Caco-2 (cell line): Measurements from ENCODE around the gene KLF13. TPM values are rescaled to one million over a fixed set of nuclear protein-coding genes. Genes with fewer than 3 reads are reported as not detected.

Experiments
- BruUV-seq: library from RNA; stranded (reverse); fragments of 400-500 nt; replicated peaks from 2 replicates; lab custom pipeline; 2021; lab: Mats Ljungman, UMichigan
- CTCF ChIA-PET: fragments of 300-600 bp; sonication (Branson Sonifier 250); formaldehyde crosslinking; loops from one replicate; lab custom pipeline; 2022; ENCODE audit warnings: antibody characterized with exemption; lab: Charles Lee
- POLR2A ChIA-PET: fragments of 300-600 bp; sonication (Branson Sonifier 250); formaldehyde crosslinking; loops from one replicate; lab custom pipeline; 2022; ENCODE audit warnings: antibody characterized with exemption; lab: Charles Lee
- DNase-seq, 2 experiments: peaks; one replicate each; pipeline versions ENCODE4 v3.0.0 to v3.0.0-alpha.2; 2020 to 2022
- H3K27me3 ChIP-seq: replicated peaks from 2 replicates; pipeline ENCODE4 v1.6.0; 2011; ENCODE audit warnings: low read length; ENCODE audit not compliant: control insufficient read depth, insufficient read depth
- H3K36me3 ChIP-seq: 2 replicates; pipeline ENCODE4 v1.5.1; 2011; ENCODE audit warnings: low read length; ENCODE audit not compliant: control insufficient read depth, insufficient read depth
- H3K4me1 ChIP-seq: fragments of 250-450 bp; sonication (Bioruptor Pico); 2 replicates; pipeline ENCODE4 v1.5.1; 2020; ENCODE audit warnings: mild to moderate bottlenecking
- H3K4me3 ChIP-seq: 2 replicates; pipeline ENCODE4 v1.5.1; 2011; ENCODE audit warnings: low read depth, mild to moderate bottlenecking, control low read depth, low read length
- H3K9me3 ChIP-seq: fragments of 250-450 bp; sonication (Bioruptor Pico); 2 replicates; pipeline ENCODE4 v1.5.1; 2020; ENCODE audit warnings: mild to moderate bottlenecking, moderate library complexity
- H3K27ac Mint-ChIP-seq: one replicate; pipeline ENCODE4 v1.8.0; 2022; ENCODE audit warnings: mixed read lengths; ENCODE audit not compliant: unreplicated experiment
- H3K27me3 Mint-ChIP-seq: one replicate; pipeline ENCODE4 v1.8.0; 2022; ENCODE audit warnings: mixed read lengths; ENCODE audit not compliant: insufficient read depth, unreplicated experiment
- H3K36me3 Mint-ChIP-seq: one replicate; pipeline ENCODE4 v1.8.0; 2022; ENCODE audit warnings: mild to moderate bottlenecking, mixed read lengths; ENCODE audit not compliant: insufficient read depth, unreplicated experiment
- H3K4me1 Mint-ChIP-seq: one replicate; pipeline ENCODE4 v1.8.0; 2022; ENCODE audit warnings: low read depth, mixed read lengths; ENCODE audit not compliant: unreplicated experiment
- H3K4me3 Mint-ChIP-seq: one replicate; pipeline ENCODE4 v1.8.0; 2022; ENCODE audit warnings: mild to moderate bottlenecking, moderate library complexity, mixed read lengths; ENCODE audit not compliant: unreplicated experiment
- H3K9me3 Mint-ChIP-seq: one replicate; pipeline ENCODE4 v1.8.0; 2022; ENCODE audit warnings: mixed read lengths; ENCODE audit not compliant: unreplicated experiment
- intact Hi-C: fragments of 100-400 bp; cut with micrococcal nuclease; formaldehyde crosslinking; loops from one replicate; pipeline ENCODE4 v1.10.0; 2022; ENCODE audit not compliant: unreplicated experiment
- total RNA-seq: library from RNA; stranded (reverse); gene quantifications from 2 replicates; pipeline ENCODE4 v1.2.3, GENCODE V29; 2022
- TF ChIP-seq, protein P1 (sequence below), 2 experiments: fragments of 200-600 bp in 1 of 2; IDR thresholded peaks; 1 replicate in 1 of 2; 2 replicates in 1 of 2; pipeline versions ENCODE4 v1.5.1 to v1.8.0; 2011 to 2022; ENCODE audit warnings: antibody characterized with exemption in 1 of 2, control low read depth in 1 of 2, inconsistent platforms in 1 of 2, low read depth in 1 of 2, low read length in 1 of 2, mild to moderate bottlenecking in 1 of 2, moderate library complexity in 1 of 2; ENCODE audit not compliant: insufficient read depth in 1 of 2, severe bottlenecking in 1 of 2, unreplicated experiment in 1 of 2

The KLF13 gene
- total RNA-seq, 1 experiment from 2014 or later: 18.8 TPM

DNA sequence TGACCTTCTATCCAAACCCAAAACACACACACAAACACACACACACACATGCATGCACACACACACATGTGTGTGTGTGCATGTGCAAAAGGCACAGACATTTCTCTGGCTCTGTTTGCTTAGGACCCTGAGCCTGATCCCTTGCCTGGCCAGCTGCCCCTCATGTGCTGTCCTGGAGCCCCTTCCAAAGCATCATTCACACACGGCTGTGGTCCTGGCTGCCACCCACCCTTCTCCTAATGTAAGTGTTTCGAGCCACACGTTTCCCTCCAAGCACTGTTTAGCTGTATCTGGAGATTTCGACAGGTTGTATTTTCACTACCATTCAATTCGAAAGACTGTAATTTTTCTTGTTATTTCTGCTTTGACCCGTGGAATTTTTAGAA, 45.8 kb upstream of the KLF13 start:
- no peaks in the 10 kb centered on the region for H3K4me1 ChIP-seq
- H3K4me1 Mint-ChIP-seq: no peaks in the 10 kb centered on the region
- no peak overlapping the region for H3K4me3 ChIP-seq
- no peaks in the 10 kb centered on the region for H3K36me3 Mint-ChIP-seq
- TF ChIP-seq, protein P1, sequence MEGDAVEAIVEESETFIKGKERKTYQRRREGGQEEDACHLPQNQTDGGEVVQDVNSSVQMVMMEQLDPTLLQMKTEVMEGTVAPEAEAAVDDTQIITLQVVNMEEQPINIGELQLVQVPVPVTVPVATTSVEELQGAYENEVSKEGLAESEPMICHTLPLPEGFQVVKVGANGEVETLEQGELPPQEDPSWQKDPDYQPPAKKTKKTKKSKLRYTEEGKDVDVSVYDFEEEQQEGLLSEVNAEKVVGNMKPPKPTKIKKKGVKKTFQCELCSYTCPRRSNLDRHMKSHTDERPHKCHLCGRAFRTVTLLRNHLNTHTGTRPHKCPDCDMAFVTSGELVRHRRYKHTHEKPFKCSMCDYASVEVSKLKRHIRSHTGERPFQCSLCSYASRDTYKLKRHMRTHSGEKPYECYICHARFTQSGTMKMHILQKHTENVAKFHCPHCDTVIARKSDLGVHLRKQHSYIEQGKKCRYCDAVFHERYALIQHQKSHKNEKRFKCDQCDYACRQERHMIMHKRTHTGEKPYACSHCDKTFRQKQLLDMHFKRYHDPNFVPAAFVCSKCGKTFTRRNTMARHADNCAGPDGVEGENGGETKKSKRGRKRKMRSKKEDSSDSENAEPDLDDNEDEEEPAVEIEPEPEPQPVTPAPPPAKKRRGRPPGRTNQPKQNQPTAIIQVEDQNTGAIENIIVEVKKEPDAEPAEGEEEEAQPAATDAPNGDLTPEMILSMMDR (IDR thresholded peaks at IDR 0.05; ENCODE audit: insufficient read depth in 1 of 2, low read depth in 1 of 2, low read length in 1 of 2, severe bottlenecking in 1 of 2, unreplicated experiment in 1 of 2): no peak
- no peak overlapping the region for H3K4me3 Mint-ChIP-seq
- DNase-seq: no peak
- H3K27me3 ChIP-seq: no peaks in the 10 kb centered on the region
- intact Hi-C loops: no loop called here
- H3K27me3 Mint-ChIP-seq: peaks cover 5% of the 10 kb centered on the region
- no peak overlapping the region for H3K27ac Mint-ChIP-seq
- POLR2A ChIA-PET: no interaction called here
- CTCF ChIA-PET: interaction anchor here (0.7 kb wide), 1 partner anchor 41 kb away, joined by 3 read pairs; no protein-coding TSS in a partner anchor
- peaks cover 3% of the 10 kb centered on the region; the same call in 1 of the 2 replicates for H3K9me3 ChIP-seq
- no TSS peak for BruUV-seq
- no peaks in the 10 kb centered on the region for H3K36me3 ChIP-seq
- no peaks in the 10 kb centered on the region for H3K9me3 Mint-ChIP-seq

DNA sequence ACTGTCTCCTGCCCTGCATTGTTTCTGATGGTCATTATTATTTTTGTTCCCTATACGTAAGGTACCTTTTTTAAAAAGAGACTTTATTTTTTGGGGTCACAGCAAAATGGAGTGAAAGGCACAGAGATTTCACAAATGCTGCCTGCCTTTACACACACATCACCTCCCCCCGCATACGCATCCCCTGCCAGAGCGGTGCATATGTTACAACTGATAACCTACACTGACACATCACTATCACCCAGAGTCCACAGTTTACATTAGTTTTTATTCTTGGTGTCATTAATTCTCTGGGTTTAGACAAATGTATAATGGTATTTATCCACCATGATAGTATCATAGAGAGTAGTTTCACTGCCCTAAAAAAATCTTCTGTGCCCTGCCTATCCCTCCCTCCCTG, 43.6 kb upstream of the KLF13 start:
- peaks cover 5% of the 10 kb centered on the region; the same call in 1 of the 2 replicates for H3K9me3 ChIP-seq
- BruUV-seq: no TSS peak
- ChIA-PET POLR2A (no interaction called here), CTCF (no interaction called here)
- DNase-seq: no peak
- no peaks in the 10 kb centered on the region for H3K4me1 ChIP-seq
- H3K36me3 ChIP-seq: no peaks in the 10 kb centered on the region
- H3K36me3 Mint-ChIP-seq: no peaks in the 10 kb centered on the region
- H3K4me3 ChIP-seq: no peak overlapping the region
- peaks cover 10% of the 10 kb centered on the region for H3K9me3 Mint-ChIP-seq
- no peak overlapping the region for H3K4me3 Mint-ChIP-seq
- intact Hi-C loops: no loop called here
- no peaks in the 10 kb centered on the region for H3K4me1 Mint-ChIP-seq
- no peaks in the 10 kb centered on the region for H3K27me3 ChIP-seq
- H3K27ac Mint-ChIP-seq: no peak overlapping the region
- peaks cover 8% of the 10 kb centered on the region for H3K27me3 Mint-ChIP-seq
- TF ChIP-seq, protein P1 (IDR thresholded peaks at IDR 0.05; ENCODE audit: insufficient read depth in 1 of 2, low read depth in 1 of 2, low read length in 1 of 2, severe bottlenecking in 1 of 2, unreplicated experiment in 1 of 2): no peak

DNA sequence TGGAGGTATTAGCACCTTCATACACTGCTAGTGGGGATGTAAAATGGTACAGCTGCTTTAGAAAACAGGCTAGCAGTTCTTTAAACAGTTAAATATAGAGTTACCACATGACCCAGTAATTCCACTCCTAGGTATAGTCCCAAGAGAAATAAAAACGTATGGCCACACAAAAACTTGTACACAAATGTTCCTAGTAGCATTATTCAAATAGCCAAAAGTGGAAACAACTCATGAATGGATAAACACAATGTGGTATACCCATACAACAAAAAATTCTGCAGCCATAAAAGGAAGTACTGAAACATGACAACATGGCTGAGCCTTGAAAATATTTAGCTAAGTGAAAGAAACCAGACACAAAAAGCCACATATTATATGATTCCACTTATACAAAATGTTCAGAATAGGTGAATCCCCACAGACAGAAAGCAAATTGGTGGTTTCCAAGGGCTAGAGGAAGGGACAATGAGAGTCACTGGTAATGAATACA, 40.8 kb upstream of the KLF13 start:
- Mint-ChIP-seq H3K27me3 (peaks cover 11% of the 10 kb centered on the region), H3K9me3 (peaks cover 10% of the 10 kb centered on the region), H3K4me1 (no peaks in the 10 kb centered on the region), H3K4me3 (no peak overlapping the region), H3K27ac (no peak overlapping the region), H3K36me3 (no peaks in the 10 kb centered on the region)
- CTCF ChIA-PET: no interaction called here
- no peak overlapping the region for H3K4me3 ChIP-seq
- H3K4me1 ChIP-seq: no peaks in the 10 kb centered on the region
- no peaks in the 10 kb centered on the region for H3K27me3 ChIP-seq
- BruUV-seq: no TSS peak
- H3K9me3 ChIP-seq: peaks cover 7% of the 10 kb centered on the region; the same call in 1 of the 2 replicates
- intact Hi-C loops: no loop called here
- TF ChIP-seq, protein P1 (IDR thresholded peaks at IDR 0.05; ENCODE audit: insufficient read depth in 1 of 2, low read depth in 1 of 2, low read length in 1 of 2, severe bottlenecking in 1 of 2, unreplicated experiment in 1 of 2): no peak
- POLR2A ChIA-PET: no interaction called here
- H3K36me3 ChIP-seq: no peaks in the 10 kb centered on the region
- no peak for DNase-seq
